ENCODE data around the gene HAUS7.

HAUS7 gene

DNA sequence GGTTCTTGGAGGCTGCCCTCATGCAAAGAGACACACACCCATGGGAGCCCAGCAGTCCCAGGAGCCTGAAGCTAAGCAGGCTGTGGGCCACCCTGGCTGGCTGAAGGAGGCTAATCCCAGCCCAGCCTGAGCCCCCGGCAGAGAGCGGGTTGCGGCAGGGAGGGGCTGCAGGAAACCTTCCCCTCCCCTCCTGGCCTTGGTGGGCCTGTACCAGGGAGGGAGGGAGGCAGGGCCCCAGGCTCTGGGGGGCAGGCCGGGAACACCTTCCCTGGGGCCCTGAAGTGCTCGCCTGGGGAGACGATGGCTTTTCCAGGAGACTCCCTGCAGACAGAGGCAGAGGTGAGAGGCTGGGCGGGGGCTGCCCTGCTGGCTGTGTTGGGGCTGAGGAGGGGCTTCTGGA lies 28.1 kb upstream of the HAUS7 start:
- no peak for DNase-seq

DNA sequence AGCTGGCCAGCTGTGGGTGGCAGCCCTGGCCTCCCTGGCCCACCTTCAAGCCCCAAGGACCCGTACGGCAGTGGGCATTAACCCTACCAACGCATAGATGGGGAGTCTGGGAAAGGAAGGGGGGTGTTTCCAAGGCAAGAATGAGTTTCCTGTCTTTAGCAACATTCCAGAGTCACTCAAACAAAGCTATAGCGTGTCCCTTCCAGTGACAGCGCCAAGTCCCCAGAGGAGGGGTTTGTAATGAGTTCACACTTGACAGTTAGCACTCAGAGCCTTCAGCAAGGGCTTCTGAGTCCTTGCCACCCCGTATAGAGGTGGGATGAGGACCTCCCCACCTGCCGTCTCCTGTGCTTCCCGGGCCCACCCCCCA lies 26.2 kb upstream of the HAUS7 start:
- DNase-seq = no peak

DNA sequence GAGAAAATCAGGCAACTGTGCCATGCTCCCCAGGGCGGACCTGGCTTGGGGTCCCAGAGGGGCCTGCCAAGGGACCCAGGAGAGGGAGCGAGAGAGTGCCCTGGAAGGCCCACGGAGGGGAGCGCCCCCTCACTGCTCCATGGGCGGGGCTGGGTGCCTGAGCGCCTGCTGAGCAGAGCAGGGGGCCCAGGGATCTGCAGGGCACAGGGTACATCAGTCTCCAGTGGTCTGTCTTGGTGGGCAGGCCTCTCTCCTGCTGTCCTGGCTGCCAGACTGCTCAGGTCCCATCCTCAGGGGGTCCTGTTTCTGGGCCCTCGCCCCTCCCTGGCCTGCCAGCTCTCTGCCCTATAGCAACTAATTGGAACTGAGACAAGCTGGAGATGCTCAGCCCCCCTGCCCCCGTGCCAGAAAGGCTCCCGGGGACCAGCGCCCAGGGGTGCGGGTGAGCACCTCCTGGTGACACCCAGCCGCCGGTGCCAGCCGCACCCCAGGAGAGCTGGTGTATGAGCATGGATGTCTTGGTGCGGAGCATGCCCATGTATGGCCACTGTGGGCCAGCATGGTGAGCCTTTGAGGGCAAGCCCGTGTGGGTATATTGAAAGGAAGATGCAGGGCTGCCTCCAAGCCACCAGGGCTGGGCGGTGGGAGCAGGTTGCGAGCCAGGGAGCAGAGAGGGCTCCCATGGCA lies 25.7 kb upstream of the HAUS7 start:
- no peak for DNase-seq

DNA sequence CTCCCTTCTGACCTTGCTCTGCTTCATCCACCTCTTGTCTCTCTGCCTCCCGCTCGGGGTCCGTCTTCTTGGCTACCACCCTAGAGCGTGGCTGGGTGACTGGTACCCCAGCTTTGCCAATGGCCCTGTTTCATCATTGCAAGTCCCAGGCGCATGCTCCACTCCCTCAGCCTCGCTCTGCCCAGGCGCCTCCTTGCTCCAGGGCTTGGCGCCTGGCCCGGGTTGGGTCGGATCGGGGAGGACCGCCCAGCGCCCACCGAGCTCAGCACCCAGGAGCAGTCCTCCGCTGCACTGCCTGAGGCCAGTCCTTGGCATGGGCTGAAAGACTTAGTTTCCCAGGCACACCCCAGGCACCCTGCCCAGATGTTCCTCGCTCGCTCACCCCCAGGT lies 25.0 kb upstream of the HAUS7 start:
- peak; percentile 30 for DNase-seq

DNA sequence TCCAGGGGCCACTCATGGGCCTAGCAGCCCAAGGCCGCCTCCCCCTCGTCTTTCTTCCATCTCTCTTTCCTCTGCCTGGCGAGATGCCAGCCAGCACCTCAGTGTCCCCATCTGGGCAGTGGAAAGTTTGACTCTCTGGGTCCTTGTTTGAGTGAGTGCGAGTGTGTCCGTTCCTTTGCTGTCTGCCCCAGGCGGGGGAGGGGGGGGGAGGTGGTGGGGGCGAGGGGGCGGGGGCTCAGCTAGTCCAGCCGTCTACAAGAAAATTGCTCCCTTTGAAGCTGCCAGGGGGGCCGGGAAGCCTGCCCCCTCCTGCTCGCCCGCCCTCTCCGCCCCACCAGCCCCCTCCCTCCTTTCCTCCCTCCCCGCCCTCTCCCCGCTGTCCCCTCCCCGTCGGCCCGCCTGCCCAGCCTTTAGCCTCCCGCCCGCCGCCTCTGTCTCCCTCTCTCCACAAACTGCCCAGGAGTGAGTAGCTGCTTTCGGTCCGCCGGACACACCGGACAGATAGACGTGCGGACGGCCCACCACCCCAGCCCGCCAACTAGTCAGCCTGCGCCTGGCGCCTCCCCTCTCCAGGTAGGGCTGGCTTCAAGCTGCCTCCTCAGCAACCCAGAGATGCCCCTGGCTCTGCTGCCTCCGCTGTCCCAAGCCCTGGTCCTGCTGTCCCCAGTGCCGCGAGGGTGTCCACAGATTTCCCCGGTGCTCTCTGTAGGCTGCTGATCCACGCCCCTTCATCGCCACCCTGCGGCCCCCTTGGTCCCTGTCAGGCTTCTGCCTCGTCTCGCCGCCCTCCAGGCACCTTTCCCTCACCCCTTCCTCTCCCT lies 24.4 kb upstream of the HAUS7 start, which contains the start of gene BGN:
Gene BGN, plus strand, starts transcription at position 440 of the 821 bp plus-strand sequence. CDS start 9,652 bp downstream, outside the sequence.
- peak; percentile 30 for DNase-seq

DNA sequence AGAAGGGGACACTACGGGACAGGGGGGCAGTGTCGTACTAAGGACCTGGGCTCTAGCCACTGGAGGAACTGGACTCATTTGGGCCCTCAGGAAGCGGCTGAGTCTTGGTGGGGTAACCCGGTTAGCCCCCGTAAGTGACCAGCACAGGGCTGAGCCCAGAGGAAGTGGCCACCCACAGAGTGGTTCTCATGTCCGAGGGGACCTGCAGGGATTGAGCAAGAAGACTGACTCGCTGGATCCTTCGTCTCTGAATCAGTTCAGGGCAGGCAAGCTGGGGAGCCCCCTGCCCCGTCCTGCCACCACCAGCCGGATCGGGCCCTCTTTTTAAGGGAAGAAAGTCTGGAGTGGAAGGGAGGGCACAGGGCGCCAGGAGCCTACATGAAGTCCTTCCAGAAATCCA lies 23.7 kb upstream of the HAUS7 start:
- no peak for DNase-seq

DNA sequence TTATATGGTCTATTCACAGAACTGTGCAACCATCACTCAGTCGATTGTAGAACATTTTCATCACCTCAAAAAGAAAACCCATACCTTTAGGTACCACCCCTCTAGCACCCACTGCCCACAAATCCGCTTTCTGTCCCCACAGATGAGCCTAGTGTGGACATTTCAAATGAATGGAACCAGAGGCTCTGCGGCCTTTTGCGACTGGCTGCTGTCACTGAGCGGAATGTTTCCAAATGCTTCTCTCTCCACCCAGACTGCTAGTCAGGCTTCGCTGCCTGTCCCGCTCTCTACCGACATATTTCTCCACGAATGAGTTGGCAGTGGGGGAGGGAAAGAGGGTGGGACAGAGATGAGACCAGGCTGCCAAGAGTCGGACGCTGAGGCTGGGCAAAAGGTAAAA lies 22.7 kb upstream of the HAUS7 start:
- DNase-seq = no peak

DNA sequence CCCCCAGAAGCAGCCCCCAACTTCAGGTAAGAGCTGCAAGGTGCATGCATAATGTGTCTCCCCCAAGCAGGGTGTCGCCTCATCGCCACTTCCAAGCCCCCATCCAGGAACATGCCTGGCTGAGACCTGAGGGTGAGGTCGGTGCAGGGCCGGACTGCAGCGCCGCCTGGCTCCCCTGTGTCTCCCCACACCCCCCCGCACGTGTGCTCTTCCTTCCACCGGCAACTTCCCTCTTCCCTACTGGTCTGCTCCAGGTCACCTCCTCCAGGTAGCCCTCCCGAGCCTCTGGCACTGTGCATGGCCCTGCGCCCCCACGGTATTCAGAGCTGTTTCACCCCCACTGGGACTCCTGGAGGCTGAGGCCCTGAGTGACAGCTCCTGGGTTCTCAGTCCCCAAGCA lies 22.2 kb upstream of the HAUS7 start:
- DNase-seq = no peak

DNA sequence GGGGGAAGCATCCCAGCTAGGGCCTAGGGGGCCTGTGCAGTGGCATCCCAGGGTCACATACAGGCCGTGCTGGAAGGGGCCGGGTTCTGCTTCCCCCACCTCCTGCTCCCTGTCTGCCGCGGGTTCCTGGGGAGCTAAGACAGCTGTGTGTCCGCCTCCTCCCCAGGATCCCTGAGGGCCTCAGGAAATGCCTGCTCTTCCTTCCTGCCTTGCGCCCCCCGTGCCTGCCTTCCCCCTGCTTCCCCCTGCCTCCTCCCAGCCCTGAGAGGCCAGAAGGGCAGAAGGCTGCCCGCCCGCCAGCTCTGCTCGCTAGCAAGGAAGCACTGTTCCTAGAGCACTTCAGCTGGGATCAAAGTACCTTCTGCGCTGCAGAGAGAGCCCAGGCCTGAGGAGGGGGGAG lies 21.5 kb upstream of the HAUS7 start:
- DNase-seq = no peak

DNA sequence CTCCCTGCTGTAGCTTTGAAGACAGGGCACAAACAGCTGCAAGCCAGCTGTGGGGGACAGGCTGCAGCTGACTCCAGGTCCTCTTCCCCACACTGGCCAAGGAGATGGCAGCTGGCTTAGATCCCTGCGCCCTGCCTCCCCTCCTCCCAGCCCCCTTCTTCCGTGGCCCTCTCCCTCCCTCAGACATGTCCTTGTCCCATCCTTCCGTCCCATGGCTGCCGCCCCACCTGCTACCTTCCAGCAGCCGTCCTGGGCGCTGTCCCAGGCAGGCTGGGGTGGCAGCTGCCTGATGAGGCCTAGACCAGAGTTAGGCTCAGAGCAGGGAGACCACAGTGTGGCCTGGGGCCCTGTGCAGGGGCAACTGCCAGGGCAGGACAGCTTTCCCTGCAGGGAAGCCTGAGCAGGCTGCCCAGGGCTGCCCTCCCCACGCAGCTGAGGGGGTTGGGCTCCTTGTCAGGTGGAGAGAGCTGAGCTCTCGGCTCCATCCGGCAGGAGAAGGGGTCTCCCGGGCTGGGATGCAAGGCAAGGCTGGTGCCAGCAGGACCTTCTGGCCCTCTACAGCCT lies 21.1 kb upstream of the HAUS7 start:
- DNase-seq = no peak

DNA sequence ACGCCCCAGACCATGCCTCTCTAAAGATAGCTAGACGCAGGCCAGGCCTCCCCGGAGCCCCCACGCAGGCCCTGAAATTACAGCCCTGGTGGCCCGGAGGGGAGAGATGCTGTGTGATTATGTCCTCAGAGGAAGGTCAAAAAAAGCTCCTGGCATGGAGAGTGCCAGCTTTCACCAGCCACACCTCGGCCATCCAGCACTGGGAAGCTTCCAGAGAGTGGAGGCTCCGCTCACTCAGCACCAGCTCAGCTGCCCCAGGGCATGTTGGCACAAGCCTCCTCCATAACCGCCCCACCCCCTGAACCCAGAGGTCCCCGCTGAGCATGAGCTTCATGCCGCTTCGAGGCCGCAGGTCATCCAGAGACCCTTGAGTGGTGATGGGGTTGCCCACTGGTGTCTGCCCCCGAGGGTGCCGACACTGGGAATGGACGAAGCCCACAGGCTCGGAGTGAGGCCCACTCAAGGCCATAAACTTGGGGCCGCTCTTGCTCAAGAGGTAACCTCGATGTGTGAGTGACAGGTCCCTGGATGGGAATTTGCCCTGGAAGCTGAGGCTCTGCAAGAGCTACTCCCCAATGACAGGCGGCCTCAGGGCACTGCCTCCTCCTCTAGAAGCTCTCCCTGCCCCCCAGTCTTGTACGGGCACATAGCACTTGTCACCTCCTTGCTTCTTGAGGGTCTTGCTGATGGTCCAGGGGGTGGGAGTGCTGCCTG lies 20.0 kb upstream of the HAUS7 start:
- DNase-seq = no peak

DNA sequence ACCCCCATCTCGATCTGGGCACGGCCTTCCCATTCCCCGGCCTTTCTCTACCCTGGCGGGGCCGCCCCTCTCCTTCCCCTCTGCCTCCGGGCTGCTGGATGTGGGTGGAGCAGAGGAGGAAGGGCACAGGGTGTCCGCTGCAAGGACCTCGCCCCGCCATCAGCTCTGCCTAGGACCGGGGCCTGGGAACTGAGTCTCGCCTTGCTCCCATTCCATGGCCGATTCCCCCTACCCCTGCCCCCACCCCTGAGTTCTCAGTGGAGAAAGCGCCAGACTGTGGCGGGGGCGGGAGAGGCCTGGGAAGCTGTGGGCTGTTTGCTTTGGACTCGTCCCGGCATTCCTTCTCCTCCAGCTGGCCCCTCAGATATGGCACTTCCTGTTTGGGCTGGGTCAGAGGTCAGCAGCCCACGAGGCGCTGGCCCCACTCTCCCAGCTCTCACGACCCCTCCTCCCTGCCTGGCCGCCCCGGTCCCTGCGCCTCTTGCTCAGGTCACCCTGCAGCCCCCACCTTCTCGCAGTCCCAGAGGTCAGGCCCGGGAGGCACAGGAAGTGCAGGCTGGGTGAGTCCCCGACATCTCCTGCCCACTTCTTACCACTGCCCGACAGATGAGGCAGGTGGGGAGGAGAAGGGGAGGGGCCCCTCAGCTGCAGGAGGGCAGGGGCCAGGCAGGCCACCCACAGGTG lies 18.0 kb upstream of the HAUS7 start:
- DNase-seq = no peak

DNA sequence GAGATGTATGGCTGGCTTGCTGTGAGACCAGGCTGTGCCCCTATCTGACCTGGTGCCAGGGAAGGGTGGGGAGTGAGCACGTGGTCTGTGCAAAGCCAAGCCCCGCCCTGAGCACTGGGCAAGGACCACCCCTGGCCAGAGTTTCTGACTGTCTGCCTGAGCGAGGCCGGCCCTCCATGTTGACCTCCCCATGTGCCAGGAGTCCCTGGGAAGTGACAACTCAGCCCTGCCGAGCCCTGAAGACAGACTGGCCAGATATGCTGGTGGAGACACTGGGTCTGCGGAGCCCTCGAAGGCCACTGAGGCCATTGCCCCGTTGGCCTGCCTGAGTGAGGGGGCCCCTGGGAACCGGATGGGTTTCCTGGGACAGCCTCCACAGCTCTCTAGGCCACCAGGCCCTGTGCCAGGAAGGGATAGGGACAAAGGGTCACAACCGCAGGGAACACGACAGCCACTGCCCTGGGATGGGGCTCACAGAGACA lies 17.3 kb upstream of the HAUS7 start:
- DNase-seq = no peak

DNA sequence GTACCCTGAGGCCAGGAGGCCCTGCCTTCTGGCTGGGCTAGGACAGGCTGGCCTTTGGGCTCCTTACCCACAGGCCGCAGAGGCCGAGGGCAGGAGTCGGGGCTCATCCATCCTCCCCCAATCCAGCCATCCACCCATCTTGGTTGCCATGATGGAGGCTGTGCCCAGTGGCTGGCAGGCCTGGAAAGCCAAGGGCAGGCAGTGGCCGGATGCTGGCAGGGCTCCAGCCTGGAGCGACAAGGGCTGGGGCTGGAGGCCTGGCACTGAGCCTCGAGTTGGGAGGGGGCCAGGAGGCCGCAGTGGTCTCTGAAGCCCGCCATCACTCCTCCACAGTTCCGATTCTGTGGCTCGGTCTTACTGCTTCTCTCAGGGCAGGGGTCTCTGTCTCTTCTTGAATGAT lies 15.8 kb upstream of the HAUS7 start:
- no peak for DNase-seq

DNA sequence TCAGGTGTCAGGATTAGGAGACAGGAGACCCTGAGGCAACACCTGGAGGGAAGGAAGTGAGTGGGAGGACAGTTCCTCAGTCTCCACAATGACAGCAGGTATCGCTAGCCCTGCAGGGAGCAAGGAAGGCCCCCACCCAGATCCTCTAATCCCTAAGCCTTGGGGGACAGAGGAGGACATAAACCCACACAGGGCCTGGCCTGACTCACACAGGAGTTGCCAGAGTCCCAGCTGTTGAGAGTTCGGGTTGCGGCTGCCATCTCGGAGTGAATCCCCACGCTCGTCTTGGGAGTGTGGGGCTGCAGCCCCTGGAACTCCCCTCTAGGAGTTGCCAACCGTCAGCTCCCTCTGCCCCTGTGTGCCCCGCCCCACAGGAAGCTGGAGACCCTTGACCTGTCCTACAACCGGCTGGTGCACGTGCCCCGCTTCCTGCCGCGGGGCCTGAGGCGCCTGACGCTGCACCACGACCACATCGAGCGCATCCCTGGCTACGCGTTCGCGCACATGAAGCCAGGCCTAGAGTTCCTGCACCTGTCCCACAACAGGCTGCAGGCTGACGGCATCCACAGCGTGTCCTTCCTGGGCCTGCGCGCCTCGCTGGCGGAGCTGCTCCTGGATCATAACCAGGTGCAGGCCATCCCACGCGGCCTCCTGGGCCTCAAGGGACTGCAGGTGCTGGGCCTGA lies 15.2 kb upstream of the HAUS7 start:
- DNase-seq = no peak

DNA sequence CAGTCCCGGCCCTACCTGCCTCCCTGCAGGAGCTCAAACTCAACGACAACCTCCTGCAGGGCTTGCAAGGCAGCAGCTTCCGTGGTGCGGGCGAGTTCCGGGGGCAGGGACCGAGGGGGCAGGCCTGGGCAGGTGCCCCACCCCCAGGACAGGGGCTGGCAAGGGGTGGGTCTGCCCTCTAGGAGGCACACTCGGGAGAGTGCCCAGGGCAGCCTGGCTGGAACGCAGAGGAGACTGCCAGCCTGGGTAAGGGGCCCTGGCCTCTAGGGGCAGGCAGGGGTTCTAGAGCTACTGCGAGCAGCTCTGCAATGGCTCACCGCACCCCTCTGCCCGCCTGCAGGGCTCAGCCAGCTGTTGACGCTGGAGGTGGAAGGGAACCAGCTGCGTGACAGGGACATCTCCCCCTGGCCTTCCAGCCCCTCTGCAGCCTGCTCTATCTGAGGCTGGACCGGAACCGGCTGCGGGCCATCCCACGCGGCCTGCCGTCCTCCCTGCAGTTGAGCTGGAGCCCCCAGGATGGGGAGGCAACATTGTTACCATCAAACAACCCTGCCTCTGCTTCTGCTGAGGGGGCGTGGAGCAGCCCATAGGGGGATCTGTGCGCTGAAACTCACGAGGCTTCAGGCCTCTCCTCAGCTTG lies 12.1 kb upstream of the HAUS7 start:
- no peak for DNase-seq

DNA sequence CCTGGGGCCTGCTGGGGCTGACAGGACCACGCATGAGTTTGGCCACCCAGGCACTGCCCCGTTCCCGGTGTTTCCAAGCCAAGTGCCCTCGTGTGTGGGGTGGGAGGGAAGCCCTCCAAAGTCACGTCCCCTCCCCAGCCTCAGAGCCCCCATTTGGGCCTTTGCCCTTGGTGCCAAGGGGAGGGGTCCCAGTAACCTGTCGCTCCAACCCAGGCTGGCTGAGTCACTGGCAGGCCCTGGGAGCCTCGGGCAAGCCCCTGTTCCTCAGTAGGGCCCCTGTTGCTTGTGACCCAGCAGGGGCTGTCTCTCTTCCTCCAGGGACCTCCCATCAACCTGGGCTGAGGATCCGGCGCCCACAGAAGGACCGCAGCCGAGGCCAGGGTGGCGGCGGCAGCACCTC lies 10.7 kb upstream of the HAUS7 start:
- DNase-seq = no peak

DNA sequence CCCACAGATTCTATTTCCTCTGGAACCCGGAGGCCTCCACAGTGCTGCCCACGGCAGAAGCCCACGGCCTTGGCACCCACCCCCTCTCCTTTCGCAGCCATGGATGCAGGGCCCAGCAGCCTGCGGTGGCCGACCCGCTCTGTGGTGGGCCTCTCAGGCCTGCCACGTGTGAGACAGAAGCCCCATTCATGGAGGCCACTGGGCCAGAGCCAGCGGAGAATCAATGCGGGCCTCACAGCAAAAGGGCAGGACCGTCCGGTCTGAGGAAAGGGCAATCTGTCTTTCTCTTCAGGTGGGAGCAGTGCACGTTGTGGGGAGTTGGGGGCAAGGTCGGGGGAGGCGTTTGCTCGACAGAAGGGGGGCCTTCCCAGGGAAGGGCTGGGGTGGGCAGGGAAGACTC lies 8.4 kb upstream of the HAUS7 start:
- DNase-seq = no peak

DNA sequence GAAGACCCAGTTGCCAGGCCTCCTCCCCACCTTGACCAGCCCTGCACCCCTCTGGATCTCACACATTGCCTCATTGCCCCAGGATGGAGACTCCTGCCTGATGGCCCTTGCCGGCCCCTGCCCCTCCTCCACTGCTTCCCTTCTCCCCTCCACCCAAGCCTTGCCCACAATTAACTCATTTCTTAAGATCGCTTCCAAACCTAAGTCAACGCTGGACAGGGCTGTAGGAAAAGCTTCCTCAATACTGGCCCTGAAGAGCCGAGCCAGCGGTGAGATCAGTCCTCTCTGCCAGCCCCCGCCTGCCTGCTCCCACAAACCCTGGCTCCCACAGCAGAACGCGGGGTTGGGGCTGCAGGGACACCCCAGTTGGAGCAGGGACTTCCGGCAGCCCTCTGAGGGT lies 7.5 kb upstream of the HAUS7 start:
- DNase-seq = no peak

DNA sequence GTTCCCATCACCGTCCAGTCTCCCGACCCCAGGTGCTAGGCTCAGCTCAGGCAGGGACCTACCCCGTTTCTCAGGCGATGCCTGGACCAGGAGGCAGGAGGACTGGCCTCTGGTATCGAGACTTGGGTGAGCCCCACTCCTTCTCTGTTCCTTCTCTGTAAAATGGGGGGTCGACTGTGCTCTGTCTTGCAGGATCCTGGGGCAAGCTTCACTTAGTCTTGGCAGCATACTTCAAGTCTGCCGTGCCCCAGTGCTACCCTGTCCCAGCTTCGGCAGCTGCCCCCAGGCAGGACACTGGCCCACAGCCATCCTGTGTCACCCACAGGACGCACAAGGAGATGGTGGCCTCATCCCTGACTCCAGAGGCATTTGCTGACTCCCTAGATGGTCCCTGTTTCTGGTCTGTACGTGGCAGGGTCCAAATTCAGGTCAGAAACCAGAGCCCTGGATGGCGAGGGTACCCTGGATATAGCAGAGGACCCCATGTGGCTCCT lies 7.0 kb upstream of the HAUS7 start:
- no peak for DNase-seq

DNA sequence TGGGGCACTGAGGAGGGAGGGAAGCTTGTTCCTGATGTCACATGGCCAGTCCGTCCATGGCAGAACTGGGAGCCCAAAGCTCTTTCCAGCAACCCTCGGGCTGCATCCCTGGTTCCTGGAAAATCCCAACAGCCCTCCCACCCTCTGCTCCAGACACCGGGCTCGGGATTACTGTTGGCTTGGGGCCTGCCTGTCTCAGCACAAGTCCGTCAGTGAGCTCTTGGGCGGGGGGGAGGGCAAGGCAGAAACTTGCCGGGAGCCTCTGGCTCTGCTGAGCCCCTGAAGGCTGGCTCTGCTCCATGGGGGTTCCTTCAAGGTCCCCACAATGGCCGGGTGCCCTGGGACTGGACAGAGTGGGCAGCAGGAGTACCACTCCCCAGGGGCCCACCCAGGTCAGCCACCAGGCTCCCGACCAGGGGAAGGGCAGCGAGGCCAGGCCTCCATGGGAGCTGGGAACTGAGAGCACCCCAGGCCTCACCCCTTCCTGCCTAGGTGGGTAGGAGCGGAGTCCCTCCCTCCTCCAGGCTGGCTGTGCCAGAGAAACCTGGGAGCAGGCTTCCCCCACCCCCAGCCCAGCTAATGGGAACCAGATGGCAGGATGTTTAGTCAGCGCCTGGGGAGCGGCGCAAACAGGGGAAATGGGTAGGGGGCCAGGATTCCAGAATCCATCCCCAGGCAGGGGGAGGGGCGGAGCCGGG lies 6.4 kb upstream of the HAUS7 start:
- no peak for DNase-seq

Measured in NCI-H345 (cell line).